ENCODE data around the gene CCDC171. TPM values are rescaled to one million over a fixed set of nuclear protein-coding genes. Genes with fewer than 3 reads are reported as not detected.

Gene CCDC171
- total RNA-seq, 1 experiment from 2014 or later: 2.6 TPM

DNA sequence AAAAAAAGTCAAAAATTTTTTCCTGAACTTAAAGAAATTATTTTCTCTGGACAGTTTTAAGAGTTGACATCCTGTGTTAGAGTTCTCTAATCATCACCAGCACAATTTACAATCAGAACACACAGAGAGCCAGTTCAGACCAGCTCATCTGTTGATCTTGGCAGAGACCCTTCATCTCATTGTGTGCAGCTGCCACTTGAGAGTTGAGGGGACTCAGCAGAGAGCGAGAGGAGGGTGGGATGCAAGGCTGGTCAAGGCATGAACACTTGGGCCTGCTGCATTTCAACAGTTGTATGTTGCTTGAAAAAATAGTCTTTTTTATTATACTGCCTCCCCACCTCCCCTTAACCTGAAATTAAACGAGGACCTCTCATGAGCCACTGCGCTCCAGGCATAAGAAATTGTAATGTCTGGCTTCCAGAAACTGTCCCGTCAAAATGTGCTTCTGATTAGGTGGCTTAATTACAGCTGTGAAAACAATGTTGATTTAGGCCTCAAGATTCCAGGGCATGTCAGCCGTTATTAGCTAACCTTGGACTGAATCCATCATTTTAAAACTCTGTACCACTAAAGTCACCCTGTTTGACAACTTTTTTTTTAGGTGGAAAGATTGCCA lies 383.6 kb downstream of the CCDC171 start (continued):
- TF ChIP-seq, protein P1, sequence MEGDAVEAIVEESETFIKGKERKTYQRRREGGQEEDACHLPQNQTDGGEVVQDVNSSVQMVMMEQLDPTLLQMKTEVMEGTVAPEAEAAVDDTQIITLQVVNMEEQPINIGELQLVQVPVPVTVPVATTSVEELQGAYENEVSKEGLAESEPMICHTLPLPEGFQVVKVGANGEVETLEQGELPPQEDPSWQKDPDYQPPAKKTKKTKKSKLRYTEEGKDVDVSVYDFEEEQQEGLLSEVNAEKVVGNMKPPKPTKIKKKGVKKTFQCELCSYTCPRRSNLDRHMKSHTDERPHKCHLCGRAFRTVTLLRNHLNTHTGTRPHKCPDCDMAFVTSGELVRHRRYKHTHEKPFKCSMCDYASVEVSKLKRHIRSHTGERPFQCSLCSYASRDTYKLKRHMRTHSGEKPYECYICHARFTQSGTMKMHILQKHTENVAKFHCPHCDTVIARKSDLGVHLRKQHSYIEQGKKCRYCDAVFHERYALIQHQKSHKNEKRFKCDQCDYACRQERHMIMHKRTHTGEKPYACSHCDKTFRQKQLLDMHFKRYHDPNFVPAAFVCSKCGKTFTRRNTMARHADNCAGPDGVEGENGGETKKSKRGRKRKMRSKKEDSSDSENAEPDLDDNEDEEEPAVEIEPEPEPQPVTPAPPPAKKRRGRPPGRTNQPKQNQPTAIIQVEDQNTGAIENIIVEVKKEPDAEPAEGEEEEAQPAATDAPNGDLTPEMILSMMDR (IDR thresholded peaks at IDR 0.05 in 2 of 3, conservative IDR thresholded peaks at IDR 0.05 in 1 of 3; ENCODE audit: borderline replicate concordance in 1 of 3, insufficient read depth in 1 of 3, low read depth in 2 of 3, low read length in 2 of 3): no peak
- TF ChIP-seq POLR2AphosphoS5 (IDR thresholded peaks at IDR 0.05; ENCODE audit: low read depth, low read length) (no peak), SIN3A (IDR thresholded peaks at IDR 0.05; ENCODE audit: low read depth) (no peak), ZFX (IDR thresholded peaks at IDR 0.05) (no peak), POLR2A (IDR thresholded peaks at IDR 0.05; ENCODE audit: borderline replicate concordance, extremely low read depth, insufficient read depth, insufficient read length) (no peak), SRF (IDR thresholded peaks at IDR 0.05; ENCODE audit: low read depth) (no peak), JUND (IDR thresholded peaks at IDR 0.05) (no peak)
- TF ChIP-seq, protein P2, sequence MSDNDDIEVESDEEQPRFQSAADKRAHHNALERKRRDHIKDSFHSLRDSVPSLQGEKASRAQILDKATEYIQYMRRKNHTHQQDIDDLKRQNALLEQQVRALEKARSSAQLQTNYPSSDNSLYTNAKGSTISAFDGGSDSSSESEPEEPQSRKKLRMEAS (IDR thresholded peaks at IDR 0.05): no peak
- TF ChIP-seq, protein P3, sequence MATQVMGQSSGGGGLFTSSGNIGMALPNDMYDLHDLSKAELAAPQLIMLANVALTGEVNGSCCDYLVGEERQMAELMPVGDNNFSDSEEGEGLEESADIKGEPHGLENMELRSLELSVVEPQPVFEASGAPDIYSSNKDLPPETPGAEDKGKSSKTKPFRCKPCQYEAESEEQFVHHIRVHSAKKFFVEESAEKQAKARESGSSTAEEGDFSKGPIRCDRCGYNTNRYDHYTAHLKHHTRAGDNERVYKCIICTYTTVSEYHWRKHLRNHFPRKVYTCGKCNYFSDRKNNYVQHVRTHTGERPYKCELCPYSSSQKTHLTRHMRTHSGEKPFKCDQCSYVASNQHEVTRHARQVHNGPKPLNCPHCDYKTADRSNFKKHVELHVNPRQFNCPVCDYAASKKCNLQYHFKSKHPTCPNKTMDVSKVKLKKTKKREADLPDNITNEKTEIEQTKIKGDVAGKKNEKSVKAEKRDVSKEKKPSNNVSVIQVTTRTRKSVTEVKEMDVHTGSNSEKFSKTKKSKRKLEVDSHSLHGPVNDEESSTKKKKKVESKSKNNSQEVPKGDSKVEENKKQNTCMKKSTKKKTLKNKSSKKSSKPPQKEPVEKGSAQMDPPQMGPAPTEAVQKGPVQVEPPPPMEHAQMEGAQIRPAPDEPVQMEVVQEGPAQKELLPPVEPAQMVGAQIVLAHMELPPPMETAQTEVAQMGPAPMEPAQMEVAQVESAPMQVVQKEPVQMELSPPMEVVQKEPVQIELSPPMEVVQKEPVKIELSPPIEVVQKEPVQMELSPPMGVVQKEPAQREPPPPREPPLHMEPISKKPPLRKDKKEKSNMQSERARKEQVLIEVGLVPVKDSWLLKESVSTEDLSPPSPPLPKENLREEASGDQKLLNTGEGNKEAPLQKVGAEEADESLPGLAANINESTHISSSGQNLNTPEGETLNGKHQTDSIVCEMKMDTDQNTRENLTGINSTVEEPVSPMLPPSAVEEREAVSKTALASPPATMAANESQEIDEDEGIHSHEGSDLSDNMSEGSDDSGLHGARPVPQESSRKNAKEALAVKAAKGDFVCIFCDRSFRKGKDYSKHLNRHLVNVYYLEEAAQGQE (IDR thresholded peaks at IDR 0.05; ENCODE audit: low read depth): no peak
